NCI-H2196 (cell line): ENCODE data around the gene RAD9A.
"Not testable (repeated sequence)": the region's sequence is repeated elsewhere in the genome, so short reads cannot be mapped to it uniquely, and the experiment has no call there.

Experiments used
- DNase-seq: peaks from one replicate; lab custom pipeline; 2025; ENCODE audit not compliant: unreplicated experiment; lab: John Stamatoyannopoulos, UW

Gene RAD9A

GRCh38 chr11:67422891-67423290 lies 31.1 kb downstream of the RAD9A start:
- DNase-seq: no peak

- DNase-seq: no peak
Measured at GRCh38 chr11:67423466-67423865, 31.7 kb downstream of the RAD9A start.

DNA sequence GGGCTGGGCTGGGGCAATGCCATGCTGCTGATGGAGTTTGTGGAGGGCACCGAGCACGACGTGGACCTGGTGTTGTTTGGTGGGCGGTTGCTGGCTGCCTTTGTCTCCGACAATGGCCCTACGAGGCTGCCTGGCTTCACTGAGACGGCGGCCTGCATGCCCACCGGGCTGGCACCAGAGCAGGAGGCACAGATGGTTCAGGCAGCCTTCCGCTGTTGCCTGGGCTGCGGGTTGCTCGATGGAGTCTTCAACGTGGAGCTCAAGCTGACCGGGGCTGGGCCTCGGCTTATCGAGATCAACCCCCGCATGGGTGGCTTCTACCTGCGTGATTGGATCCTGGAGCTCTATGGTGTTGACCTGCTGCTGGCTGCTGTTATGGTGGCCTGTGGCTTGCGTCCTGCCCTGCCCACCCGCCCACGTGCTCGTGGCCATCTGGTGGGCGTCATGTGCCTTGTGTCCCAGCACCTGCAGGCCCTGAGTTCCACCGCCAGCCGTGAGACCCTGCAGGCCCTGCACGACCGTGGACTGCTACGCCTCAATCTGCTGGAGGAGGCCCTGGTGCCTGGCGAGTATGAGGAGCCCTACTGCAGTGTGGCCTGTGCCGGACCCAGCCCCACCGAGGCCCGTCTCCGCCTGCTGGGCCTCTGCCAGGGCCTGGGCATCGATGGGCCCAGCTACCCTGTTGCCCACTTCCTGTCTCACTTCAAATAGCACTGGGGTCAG lies 32.3 kb downstream of the RAD9A start:
- DNase-seq: no peak

- not testable (repeated sequence) for DNase-seq
Measured at GRCh38 chr11:67427364-67427859, 35.6 kb downstream of the RAD9A start.

DNA sequence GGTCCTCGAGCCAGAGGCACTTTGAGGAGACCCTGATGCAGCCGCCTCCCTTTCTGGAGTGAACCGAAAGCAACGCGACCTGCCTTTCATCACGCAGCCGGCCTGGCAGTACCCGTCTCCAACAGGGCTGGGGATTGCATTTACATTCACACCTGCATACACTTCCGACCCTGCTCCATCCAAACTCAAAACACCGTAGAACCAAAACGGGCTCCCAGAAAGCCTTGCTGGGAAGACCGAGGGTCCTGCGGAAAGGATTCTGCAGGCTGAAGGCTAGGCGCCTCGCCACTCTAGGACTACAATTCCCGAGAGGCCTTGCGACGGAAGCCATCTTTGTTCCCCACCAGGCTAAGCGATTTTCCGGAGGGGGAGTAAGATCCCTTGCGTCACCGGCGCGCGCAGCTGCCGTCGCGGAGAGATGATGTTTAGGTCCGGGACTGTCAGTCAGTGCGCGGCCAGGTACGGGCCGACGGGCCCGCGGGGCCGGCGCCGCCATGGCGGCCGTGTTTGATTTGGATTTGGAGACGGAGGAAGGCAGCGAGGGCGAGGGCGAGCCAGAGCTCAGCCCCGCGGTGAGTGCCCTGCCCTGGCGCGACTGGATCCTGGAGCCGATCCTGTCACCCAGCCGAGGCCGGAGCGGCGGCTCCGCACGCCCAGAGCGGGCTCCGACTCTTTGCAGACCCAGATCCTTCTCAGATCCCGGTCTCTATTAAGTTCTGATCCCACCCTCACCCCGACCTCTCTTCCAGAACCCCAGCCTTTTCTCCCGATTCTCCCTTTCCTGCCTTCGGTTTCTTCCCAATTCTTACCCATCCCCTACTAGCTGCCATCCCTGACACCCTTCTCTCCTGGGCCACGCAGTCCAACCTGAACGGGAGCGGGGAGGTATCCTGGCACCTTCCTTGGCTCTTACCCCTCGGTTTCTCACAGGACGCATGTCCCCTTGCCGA lies 36.5 kb downstream of the RAD9A start, which contains the start of gene RPS6KB2:
TSS of gene RPS6KB2 (plus strand) at position 443 of the 950 bp plus-strand sequence. CDS start at position 495, 52 bp downstream.
- peak; percentile 96 for DNase-seq

DNA sequence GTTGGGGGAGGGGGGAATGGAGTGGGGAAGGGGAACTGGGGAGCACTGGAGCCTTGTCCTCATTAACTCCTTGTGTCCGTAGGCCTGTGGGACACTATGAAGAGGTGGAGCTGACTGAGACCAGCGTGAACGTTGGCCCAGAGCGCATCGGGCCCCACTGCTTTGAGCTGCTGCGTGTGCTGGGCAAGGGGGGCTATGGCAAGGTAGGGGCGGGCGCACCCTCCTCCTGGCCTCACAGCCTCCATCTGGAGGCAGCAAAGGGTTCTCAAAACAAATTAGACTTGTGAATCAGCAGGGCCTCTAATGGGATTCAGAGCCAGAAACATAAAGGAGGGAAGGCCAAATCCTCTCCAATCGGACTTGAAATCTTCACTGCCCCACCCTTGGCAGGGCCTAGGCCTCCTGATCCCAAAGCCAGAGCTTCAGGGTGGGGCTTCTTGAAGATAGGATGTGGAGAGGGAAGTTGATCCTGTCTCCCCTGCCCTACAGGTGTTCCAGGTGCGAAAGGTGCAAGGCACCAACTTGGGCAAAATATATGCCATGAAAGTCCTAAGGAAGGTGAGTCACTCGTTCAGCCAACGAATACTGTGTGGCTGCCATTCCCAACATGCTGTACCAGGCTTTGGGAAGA lies 37.4 kb downstream of the RAD9A start:
- no peak for DNase-seq

DNA sequence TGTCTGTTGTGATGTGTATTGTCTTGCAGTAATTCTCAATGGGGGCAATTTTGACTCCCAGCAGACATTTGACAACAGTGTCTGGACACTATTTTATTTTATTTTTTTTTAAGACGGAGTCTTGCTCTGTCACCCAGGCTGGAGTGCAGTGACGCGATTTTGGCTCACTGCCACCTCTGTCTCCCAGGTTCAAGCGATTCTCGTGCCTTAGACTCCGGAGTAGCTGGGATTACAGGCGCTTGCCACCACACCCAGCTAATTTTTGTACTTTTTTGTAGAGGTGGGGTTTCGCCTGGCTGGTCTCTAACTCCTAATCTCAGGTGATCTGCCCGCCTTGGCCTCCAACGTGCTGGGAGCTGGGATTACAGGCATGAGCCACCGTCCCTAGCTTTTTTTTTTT lies 37.9 kb downstream of the RAD9A start:
- no peak for DNase-seq

- no peak for DNase-seq
Measured at GRCh38 chr11:67431346-67432249, 39.8 kb downstream of the RAD9A start.

GRCh38 chr11:67432655-67433349 lies 41.0 kb downstream of the RAD9A start:
- DNase-seq: no peak

DNA sequence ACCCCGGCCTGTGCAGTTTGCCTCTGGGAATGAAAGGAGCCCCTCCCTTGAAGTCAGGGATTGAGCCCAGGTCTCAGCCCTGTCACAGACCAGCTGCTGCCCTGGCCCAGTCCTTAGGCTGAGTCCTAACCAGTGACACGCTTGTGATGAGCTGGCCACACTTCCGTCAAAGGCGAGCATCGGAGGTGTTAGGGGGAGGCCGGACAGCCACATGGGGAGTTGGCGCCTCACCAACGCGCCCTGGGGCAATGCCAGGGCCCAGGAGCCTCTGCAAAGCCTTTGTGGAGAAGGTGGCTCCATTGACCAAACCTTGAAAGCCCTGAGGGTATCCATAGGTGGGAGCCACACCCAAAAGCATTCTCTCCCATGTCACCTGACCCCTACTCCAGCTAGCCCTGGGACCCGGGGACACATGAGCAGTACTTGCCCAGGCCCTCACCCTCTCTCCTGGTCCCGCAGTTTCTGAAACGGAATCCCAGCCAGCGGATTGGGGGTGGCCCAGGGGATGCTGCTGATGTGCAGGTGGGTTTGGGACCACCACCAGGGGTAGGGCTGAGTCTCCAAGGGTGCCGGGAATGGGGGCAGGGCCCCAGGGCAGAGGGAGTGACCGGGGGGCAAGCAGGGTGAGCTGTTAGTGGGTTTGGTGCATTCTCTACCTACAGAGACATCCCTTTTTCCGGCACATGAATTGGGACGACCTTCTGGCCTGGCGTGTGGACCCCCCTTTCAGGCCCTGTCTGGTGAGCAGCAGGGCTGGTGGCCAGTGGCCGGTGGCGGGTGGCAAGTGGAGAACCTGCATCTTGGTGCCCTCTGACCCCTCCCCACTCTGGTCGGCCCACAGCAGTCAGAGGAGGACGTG lies 42.0 kb downstream of the RAD9A start:
- no peak for DNase-seq

DNA sequence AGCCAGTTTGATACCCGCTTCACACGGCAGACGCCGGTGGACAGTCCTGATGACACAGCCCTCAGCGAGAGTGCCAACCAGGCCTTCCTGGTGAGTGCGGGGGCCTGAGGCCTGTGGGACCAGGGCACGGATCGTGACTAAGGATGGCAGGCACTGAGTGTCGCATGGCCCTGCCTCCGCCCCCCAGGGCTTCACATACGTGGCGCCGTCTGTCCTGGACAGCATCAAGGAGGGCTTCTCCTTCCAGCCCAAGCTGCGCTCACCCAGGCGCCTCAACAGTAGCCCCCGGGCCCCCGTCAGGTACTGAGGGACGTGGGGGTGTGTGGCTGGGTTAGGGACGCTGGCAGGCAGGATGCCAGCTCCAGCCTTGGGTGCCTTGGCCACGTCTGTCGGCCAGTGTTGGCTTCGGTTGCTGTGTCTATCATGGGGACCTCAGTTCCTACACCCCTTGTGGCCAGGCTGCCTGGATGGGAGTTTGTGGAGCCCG lies 42.7 kb downstream of the RAD9A start:
- no peak for DNase-seq

DNA sequence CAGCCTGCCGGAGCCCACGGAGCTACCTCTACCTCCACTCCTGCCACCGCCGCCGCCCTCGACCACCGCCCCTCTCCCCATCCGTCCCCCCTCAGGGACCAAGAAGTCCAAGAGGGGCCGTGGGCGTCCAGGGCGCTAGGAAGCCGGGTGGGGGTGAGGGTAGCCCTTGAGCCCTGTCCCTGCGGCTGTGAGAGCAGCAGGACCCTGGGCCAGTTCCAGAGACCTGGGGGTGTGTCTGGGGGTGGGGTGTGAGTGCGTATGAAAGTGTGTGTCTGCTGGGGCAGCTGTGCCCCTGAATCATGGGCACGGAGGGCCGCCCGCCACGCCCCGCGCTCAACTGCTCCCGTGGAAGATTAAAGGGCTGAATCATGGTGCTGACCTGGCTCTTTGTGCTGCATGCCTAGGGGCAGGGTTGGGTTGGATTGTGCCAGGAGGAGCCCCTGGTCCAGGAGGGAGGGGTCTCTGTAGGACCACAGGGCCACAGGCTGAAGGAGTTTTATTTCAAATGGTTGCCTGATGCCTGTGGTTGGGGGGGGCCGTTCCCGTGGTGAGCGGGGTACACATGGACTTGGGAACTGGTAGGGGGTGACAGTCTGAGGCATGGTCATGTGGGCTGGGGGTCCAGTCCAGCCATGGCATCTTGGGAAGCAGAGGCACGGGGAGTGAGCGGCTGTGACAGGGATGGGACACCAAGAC lies 43.4 kb downstream of the RAD9A start:
- no peak for DNase-seq

GRCh38 chr11:67435727-67436458 lies 44.1 kb downstream of the RAD9A start:
- no peak for DNase-seq

- DNase-seq: no peak
Measured at GRCh38 chr11:67436459-67437081, 44.8 kb downstream of the RAD9A start.

GRCh38 chr11:67437082-67437808 lies 45.5 kb downstream of the RAD9A start, which contains the start of gene PTPRCAP:
Gene PTPRCAP, minus strand, starts transcription at chr11:67437682. Its CDS starts 63 bp downstream, at chr11:67437619.
- no peak for DNase-seq

GRCh38 chr11:67437809-67438157 lies 46.0 kb downstream of the RAD9A start:
- DNase-seq: no peak
